Activated T-cell treated with anti-CD3 and anti-CD28 coated beads for 4 hours (primary cell): ENCODE data around the gene FOXP1.

Experiments used
- DNase-seq: peaks from one replicate; pipeline ENCODE4 v3.0.0-alpha.2; 2020

FOXP1 gene

GRCh38 chr3:71225951-71226564 is 357.5 kb downstream of the FOXP1 start:
- DNase-seq, result no peak

DNA sequence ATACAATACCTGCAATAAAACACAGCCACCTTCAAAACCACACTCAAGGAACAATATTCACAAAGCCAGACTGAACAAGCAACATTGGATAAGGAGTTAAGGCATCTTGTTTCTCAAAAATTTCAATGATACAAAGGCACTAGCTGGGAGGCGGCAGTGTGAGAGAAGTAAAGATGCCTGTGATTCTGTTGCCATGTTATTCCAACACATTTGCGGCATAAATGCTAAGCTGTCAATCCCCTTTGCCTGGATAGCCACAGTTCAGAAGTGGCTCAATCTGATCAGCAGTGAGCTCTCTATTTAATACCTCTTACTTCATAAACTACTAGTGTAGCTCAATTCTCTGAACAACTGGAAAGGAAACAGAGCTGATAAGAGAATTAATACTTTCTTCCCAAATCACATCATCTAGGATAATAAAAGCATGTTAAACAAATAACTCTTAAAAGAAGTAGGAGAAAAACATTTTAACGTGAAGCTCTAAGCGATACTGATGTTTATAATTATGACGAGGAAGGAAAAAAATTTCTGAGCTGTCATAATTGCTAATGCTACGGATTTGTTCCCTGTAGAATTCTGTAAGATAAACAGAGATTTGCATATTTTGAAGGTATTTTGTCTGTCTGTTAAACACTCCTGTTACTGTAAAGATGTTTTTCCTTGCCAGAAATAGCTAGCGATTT is 358.4 kb downstream of the FOXP1 start:
- no peak for DNase-seq

GRCh38 chr3:71219744-71220638 is 363.5 kb downstream of the FOXP1 start:
- DNase-seq, result no peak

- DNase-seq, result no peak
Observed at GRCh38 chr3:71218508-71218907, 365.0 kb downstream of the FOXP1 start.

DNA sequence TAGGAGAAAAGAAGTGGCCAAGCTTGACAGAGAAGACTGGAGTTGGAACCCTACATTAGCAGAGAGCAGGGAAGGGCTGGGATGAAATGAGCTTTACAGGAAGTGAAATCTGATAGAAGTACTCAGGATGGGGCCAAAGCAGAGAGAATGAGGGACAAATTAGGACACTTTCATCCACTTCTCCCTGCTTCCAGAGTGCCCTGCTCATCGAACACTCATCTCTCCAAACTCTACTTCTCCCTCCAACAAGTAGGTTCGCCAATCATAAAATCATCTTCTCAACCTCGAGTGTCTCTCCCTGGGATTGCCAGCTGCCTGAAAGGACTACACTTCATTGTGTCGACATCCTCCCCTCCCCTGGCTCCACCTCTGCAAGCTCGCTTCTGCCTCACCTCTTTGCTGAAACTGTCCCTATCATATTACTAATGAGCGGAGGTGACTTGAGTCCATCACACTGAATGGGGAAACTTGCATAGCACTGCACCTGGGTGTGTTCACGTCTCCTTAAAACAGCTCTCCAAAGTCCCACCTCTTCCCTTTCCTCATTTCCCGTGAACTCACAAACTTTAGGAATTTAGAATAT is 365.8 kb downstream of the FOXP1 start:
- DNase-seq, result no peak

- no peak for DNase-seq
Observed at GRCh38 chr3:71215351-71215750, 368.2 kb downstream of the FOXP1 start.

GRCh38 chr3:71214797-71215196 is 368.7 kb downstream of the FOXP1 start:
- DNase-seq, result no peak

DNA sequence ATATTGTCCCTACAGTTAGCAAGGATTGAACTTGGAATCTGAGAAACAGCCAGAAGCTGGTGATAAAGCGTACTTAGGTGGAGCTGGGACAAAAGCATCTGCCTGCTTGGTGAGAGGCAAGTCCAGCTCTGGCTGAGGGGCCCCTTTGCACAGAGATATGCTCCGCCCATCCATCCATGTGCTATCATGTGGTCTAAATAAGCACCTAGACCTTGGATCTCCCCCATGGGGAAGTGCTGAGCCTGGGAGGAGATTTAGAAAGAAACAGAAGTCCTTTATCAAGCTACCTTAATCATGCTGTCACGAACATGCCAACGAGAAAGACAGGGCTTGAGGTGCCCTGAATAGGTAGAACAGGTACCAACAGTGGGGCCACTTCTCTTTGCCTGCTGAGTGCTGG is 369.5 kb downstream of the FOXP1 start:
- DNase-seq, result no peak

GRCh38 chr3:71211083-71211482 is 372.4 kb downstream of the FOXP1 start:
- no peak for DNase-seq

GRCh38 chr3:71210257-71211007 is 373.1 kb downstream of the FOXP1 start:
- no peak for DNase-seq

GRCh38 chr3:71208211-71209095 is 375.1 kb downstream of the FOXP1 start:
- DNase-seq, result no peak

GRCh38 chr3:71207632-71208031 is 375.9 kb downstream of the FOXP1 start:
- no peak for DNase-seq

GRCh38 chr3:71206305-71207165 is 377.0 kb downstream of the FOXP1 start:
- no peak for DNase-seq

DNA sequence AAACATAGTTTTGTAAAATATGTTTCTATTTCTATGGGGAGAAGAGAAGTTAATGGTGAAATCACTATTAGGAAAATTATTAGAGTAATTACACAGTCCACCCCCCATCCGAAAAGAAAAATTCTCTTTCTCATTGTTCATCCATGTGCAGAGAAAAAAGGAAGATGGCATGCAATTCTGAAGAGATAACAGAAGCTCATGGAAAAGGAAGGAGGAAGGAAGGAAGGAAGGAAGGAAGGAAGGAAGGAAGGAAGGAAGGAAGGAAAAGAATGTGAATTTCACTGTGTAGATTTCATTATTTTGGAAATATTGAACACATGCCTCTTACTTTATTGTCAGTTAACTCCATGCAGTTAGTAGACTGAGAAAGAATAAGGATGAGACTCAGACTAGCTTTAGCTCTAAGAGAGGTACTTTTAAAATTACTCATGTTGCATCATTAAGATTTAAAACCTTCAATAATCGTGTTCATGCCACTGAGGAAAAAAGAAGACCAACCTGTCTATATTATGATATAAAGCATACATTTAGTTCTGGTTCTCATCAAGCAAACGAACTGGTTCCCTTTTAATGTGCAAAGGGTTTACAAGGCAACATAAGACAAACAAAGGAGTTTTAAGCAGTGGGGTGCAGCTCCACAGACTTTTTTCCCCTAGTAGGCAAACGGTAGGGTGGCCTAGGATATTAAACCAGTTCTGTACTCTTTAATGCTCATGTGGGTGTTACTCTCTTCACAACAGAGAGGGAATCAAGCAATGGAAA is 379.6 kb downstream of the FOXP1 start:
- no peak for DNase-seq

- no peak for DNase-seq
Observed at GRCh38 chr3:71202848-71203533, 380.5 kb downstream of the FOXP1 start.

GRCh38 chr3:71201939-71202338 is 381.6 kb downstream of the FOXP1 start:
- DNase-seq, result no peak

- no peak for DNase-seq
Observed at GRCh38 chr3:71197841-71198565, 385.5 kb downstream of the FOXP1 start.

- DNase-seq, result no peak
Observed at GRCh38 chr3:71195492-71195891, 388.0 kb downstream of the FOXP1 start.

DNA sequence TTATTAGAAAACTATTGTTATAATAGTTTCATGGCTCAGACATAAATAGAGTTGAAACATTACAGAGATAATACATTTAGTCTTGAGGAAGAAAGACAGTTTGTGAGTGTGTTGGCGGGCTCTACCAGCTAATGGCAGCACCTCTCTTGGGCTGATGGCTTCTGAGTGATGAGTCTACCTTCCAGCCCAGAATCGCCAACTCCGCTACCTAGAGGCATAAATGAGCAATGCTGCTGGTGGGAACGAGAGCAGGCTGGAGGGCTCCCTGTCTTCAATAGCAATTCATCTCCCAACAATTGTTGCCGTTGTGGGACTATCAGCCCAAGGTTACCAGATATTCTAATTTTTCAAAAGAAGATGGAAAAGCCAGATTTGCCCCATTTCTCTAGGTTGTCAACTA is 388.7 kb downstream of the FOXP1 start:
- no peak for DNase-seq
